NCI-H1048 (cell line): ENCODE data around the gene NDP.
A peak's percentile ranks its signal among the peaks of the same experiment; 100 is the strongest.
"Not testable (repeated sequence)": the region's sequence is repeated elsewhere in the genome, so short reads cannot be mapped to it uniquely, and the experiment has no call there.

Experiments used
- DNase-seq: peaks from one replicate; lab custom pipeline; 2025; lab: John Stamatoyannopoulos, UW

Gene NDP

GRCh38 chrX:43970528-43970927, 2.7 kb downstream of the NDP start:
- DNase-seq = no peak

GRCh38 chrX:43969504-43970501, 3.4 kb downstream of the NDP start:
- DNase-seq = no peak

- no peak for DNase-seq
Measured at GRCh38 chrX:43968359-43968781, 4.8 kb downstream of the NDP start.

GRCh38 chrX:43964936-43965335, 8.3 kb downstream of the NDP start:
- no peak for DNase-seq

GRCh38 chrX:43963726-43964125, 9.5 kb downstream of the NDP start:
- no peak for DNase-seq

GRCh38 chrX:43962636-43963035, 10.6 kb downstream of the NDP start:
- no peak for DNase-seq

- DNase-seq = no peak
Measured at GRCh38 chrX:43961699-43962098, 11.5 kb downstream of the NDP start.

GRCh38 chrX:43958529-43958928, 14.7 kb downstream of the NDP start:
- peak; percentile 53 for DNase-seq

- DNase-seq = no peak
Measured at GRCh38 chrX:43956034-43956433, 17.2 kb downstream of the NDP start.

- DNase-seq = no peak
Measured at GRCh38 chrX:43953218-43953617, 20.0 kb downstream of the NDP start.

GRCh38 chrX:43949669-43950068, 23.5 kb downstream of the NDP start:
- DNase-seq = no peak

GRCh38 chrX:43940816-43941474, 32.2 kb downstream of the NDP start:
- DNase-seq = no peak

GRCh38 chrX:43939187-43939926, 33.8 kb downstream of the NDP start:
- DNase-seq = no peak

- not testable (repeated sequence) for DNase-seq
Measured at GRCh38 chrX:43922032-43922431, 51.2 kb downstream of the NDP start.

- DNase-seq = not testable (repeated sequence)
Measured at GRCh38 chrX:43910772-43911171, 62.4 kb downstream of the NDP start.

GRCh38 chrX:43910012-43910411, 63.2 kb downstream of the NDP start:
- no peak for DNase-seq

- no peak for DNase-seq
Measured at GRCh38 chrX:43909141-43909540, 64.0 kb downstream of the NDP start.

GRCh38 chrX:43899878-43900815, 73.0 kb downstream of the NDP start:
- no peak for DNase-seq
